Pancreas (tissue), 10 donors: ENCODE results near the gene RBM41. TPM values are rescaled to one million over a fixed set of nuclear protein-coding genes. Genes with fewer than 3 reads are reported as not detected.
A peak's percentile ranks its signal among the peaks of the same experiment; 100 is the strongest.

Experiments used
- ATAC-seq, 4 donors: fragments of 200-7000 bp; cut with Tn5 transposase; one replicate each; pipeline versions ENCODE4 v1.8.0 to v1.9.1; 2020; ENCODE audit warnings: mild to moderate bottlenecking in 4 of 4, moderate library complexity in 4 of 4
- DNase-seq, 6 donors: peaks; one replicate each; pipeline ENCODE4 v3.0.0-alpha.2; 2020
- FAIRE-seq: peaks from 2 replicates; lab custom pipeline; 2012; peaks lifted over from hg19 to GRCh38; lab: Jason Lieb, UNC
- H3K27ac ChIP-seq, 4 donors: fragments of 200-600 bp; sonication (generic); 1 replicate in 3 of 4; 2 replicates in 1 of 4; pipeline versions ENCODE4 v1.5.0 to v1.8.0; 2020
- H3K27me3 ChIP-seq, 4 donors: fragments of 200-600 bp; one replicate each; pipeline ENCODE4 v1.8.0; 2021
- H3K36me3 ChIP-seq, 3 donors: fragments of 200-600 bp; sonication (generic) in 1 of 3; one replicate each; pipeline versions ENCODE4 v1.5.0 to v1.8.0; 2020 to 2021
- H3K4me1 ChIP-seq, 3 donors: fragments of 200-600 bp; one replicate each; pipeline ENCODE4 v1.8.0; 2021
- H3K4me3 ChIP-seq, 4 donors: fragments of 200-600 bp; sonication (generic) in 2 of 4; one replicate each; pipeline versions ENCODE4 v1.5.0 to v1.8.0; 2020 to 2021
- H3K9me3 ChIP-seq, 4 donors: fragments of 200-600 bp; one replicate each; pipeline ENCODE4 v1.8.0; 2021
- CTCF ChIP-seq, 4 donors: fragments of 200-600 bp; sonication (generic) in 3 of 4; IDR thresholded peaks; one replicate each; pipeline versions ENCODE4 v1.5.0 to v1.8.0; 2021; ENCODE audit warnings: antibody characterized with exemption in 4 of 4
- WGBS, 2 donors: extraction: QIAGEN DNeasy Blood & Tissue Kit; methylation state at CpG; one replicate each; pipeline ENCODE4 v1.1.7; 2013; 5-methylcytosine and 5-hydroxymethylcytosine counted together
- intact Hi-C, 3 donors: fragments of 100-400 bp; cut with DNase I; formaldehyde crosslinking; loops; one replicate each; pipeline versions ENCODE4 v1.11.1 to v1.14.2; 2022
- polyA plus RNA-seq, 2 donors: library from polyadenylated mRNA; stranded (reverse); fragments of 200-250 nt; gene quantifications; one replicate each; pipeline ENCODE4 v1.2.3, GENCODE V29; 2013
- total RNA-seq, 6 donors: library from RNA; stranded (reverse); fragmentation: NEBNext Ultra II Directional in 4 of 6; extraction: Animal tissue kit (Norgen Biotek cat#: 25700) in 4 of 6; gene quantifications; one replicate each; pipeline versions ENCODE4 v1.2.1 to v1.2.4, GENCODE V29; 2021 to 2023
- donor health status: healthy with polysubstance abuse.
- donor health status: DM: no; HTN: no; CAD: no; lungs with moderate emphysema.
- donor health status: DM: no; HTN: no; CAD: no.
- donor health status: control.
- donor health status: control.
- donor health status: Bipolar disorder and iron deficiency.
- donor health status: DM: yes; HTN: yes; CAD: no.
- donor health status: DM: no; HTN: no; CAD: no.
- donor health status: DM: no; HTN: no; CAD: no.
- donor health status: DM: yes; HTN: yes; CAD: no.

Gene RBM41
- total and polyA plus RNA-seq, 8 donors: 3.7 to 11.7 (median 6.7) TPM

DNA sequence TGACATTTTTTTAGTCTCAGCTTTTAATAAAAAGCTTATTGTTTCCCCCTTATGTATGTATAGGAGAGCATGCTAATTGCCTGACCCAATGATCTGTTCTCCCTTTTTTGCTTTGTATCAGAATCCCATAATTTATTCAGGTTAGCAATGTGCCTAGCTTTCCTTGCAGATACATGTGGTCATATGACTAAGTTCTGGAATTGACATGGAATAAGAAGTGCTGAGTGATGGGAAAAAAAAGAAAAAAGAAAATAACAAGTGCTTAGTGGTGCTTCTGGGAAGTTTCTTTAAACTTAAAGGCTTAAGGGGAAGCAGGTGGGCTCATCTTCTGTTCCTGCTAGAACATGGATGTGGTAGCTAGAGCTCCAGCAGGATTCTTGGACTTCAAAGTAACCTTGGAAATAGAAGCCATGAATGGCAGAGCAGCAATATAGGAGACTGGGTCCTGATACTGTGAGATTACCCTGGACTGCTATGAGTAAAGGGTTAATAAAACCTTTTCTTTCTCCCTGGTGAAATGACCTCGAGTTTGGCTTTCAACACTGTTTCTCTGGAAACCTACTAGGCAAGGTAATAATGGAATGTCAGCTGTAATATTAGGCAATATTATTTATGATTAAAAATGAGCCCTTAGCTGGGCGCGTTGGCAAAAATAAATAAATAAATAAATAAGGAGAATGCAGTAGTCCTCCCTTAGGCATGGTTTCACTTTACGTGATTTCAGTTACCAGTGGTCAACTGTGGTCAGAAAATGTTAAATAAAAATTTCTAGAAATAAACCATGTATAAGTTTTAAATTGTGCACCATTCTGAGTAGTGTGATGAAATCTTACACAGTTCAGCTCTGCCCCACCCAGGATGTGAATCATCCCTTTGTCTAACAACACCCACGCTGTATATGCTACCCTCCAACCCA, 16.7 kb upstream of the RBM41 start:
- H3K27me3 ChIP-seq: peaks cover 0 to 7% (median 0%) of the 10 kb centered on the region in 4 donors
- no peaks in the 10 kb centered on the region for H3K36me3 ChIP-seq
- ATAC-seq: peak in 1 of 4 donors; percentile 69
- WGBS, 2 donors: 50 to 53% methylated on average over 5 of the region's 5 CpGs
- intact Hi-C loops: no loop called here
- DNase-seq: no peak
- TF ChIP-seq CTCF (IDR thresholded peaks at IDR 0.05): no peak
- no peaks in the 10 kb centered on the region for H3K9me3 ChIP-seq
- H3K4me1 ChIP-seq: no peaks in the 10 kb centered on the region
- no peak for FAIRE-seq
- H3K27ac ChIP-seq: no peak overlapping the region
- H3K4me3 ChIP-seq: no peak overlapping the region

DNA sequence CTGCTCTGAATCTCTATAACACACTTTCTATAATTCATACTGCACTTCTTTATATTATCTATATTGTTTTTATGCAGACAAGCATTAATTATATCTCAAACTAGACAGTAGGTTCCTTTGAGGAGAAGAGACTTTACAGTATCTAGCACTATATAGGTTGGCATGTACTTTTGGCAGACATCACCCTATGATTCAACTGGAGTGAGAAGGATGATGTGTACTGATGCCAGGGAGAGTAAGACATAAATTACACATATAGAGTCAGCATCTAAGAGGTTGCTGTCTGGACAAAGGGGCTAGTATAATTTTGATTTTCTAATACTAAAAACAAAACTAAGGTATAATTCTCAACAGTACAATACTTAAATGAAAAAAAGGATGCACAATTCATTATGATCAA, 5.1 kb upstream of the RBM41 start:
- no peak for TF ChIP-seq CTCF (IDR thresholded peaks at IDR 0.05)
- Histone ChIP-seq H3K27me3 (peaks cover 0 to 11% (median 5%) of the 10 kb centered on the region in 4 donors), H3K27ac (no peak overlapping the region), H3K4me3 (no peak overlapping the region), H3K36me3 (no peaks in the 10 kb centered on the region), H3K4me1 (no peaks in the 10 kb centered on the region), H3K9me3 (no peaks in the 10 kb centered on the region)
- FAIRE-seq (no peak), DNase-seq (no peak), ATAC-seq (no peak)
- intact Hi-C loops: no loop called here

GRCh38 chrX:107119283-107119682, 661 bp upstream of the RBM41 start:
- Histone ChIP-seq H3K4me3 (peak overlapping the region in 2 of 4 donors; percentile 42 to 57), H3K27ac (peak overlapping the region in 1 of 4 donors; percentile 70), H3K9me3 (no peaks in the 10 kb centered on the region), H3K4me1 (peaks cover 0 to 5% (median 0%) of the 10 kb centered on the region in 3 donors), H3K36me3 (peaks cover 0 to 9% (median 0%) of the 10 kb centered on the region in 3 donors), H3K27me3 (peaks cover 0 to 6% (median 4%) of the 10 kb centered on the region in 4 donors)
- FAIRE-seq (peak; percentile 13), ATAC-seq (no peak), DNase-seq (no peak)
- intact Hi-C loops: no loop called here
- TF ChIP-seq CTCF (IDR thresholded peaks at IDR 0.05): no peak
- 56 to 96% methylated on average over 1 of the region's 1 CpG for WGBS, 2 donors

GRCh38 chrX:107117993-107118321, 665 bp downstream of the RBM41 start:
- intact Hi-C loops: no loop called here
- peak in 2 of 4 donors; percentile 15 to 27 for ATAC-seq

More at GRCh38 chrX:107117993-107118321, 665 bp downstream of the RBM41 start:
- DNase-seq (no peak), FAIRE-seq (no peak)
- peaks cover 0 to 5% (median 0%) of the 10 kb centered on the region in 3 donors for H3K4me1 ChIP-seq
- no peak for TF ChIP-seq CTCF (IDR thresholded peaks at IDR 0.05)
- H3K27ac ChIP-seq: peak overlapping the region in 1 of 4 donors; percentile 70
- peaks cover 0 to 4% (median under 1%) of the 10 kb centered on the region in 4 donors for H3K27me3 ChIP-seq
- H3K9me3 ChIP-seq: no peaks in the 10 kb centered on the region
- peaks cover 0 to 9% (median 0%) of the 10 kb centered on the region in 3 donors for H3K36me3 ChIP-seq
- H3K4me3 ChIP-seq: peak overlapping the region; percentile 42 to 57 (median 46)
- 0 to 29% methylated on average over 8 of the region's 8 CpGs for WGBS, 2 donors
